ENCODE measurements around the gene RBM17. TPM values are rescaled to one million over a fixed set of nuclear protein-coding genes. Genes with fewer than 3 reads are reported as not detected.

The RBM17 gene
- total and polyA plus RNA-seq, 2 of the 13 experiments (the other 11 are each of a cell fraction or from before 2014, with no cell fraction given) = 30.7 to 77.5 TPM

GRCh38 chr10:6115411-6115810 lies 26.6 kb downstream of the RBM17 start:
- intact Hi-C loops (cut with micrococcal nuclease; ENCODE audit: unreplicated experiment) = no loop called here
- H3K79me2 ChIP-seq (ENCODE audit: insufficient read depth, low read length) = peaks cover 3% of the 10 kb centered on the region
- ChIA-PET POLR2A (no interaction called here), CTCF (ENCODE audit: low intra/inter-chr PET ratio, low total read pairs) (no interaction called here)
- no peak for FAIRE-seq
- no peaks in the 10 kb centered on the region for H3K9me3 ChIP-seq (ENCODE audit: low read length)
- no peak for DNase-seq (ENCODE audit: low spot score)
- H4K20me1 ChIP-seq (ENCODE audit: insufficient read depth, low read length) = no peaks in the 10 kb centered on the region
- H3K4me3 ChIP-seq (replicated peaks in 1 of 3; ENCODE audit: insufficient read depth in 1 of 3, low read depth in 2 of 3, low read length in 3 of 3) = no peak overlapping the region
- H3K9ac ChIP-seq (ENCODE audit: insufficient read depth, low read depth, low read length) = no peak overlapping the region
- H3K27me3 ChIP-seq (ENCODE audit: control insufficient read depth in 1 of 2, insufficient read depth in 2 of 2, low read length in 2 of 2) = no peaks in the 10 kb centered on the region
- no peak for ATAC-seq
- in situ Hi-C loops (cut with HindIII; ENCODE audit: extremely low pct_ligation_motif_present, low pct_unique_long_range_greater_than_20kb) = no loop called here
- no peak overlapping the region for H3K27ac ChIP-seq (ENCODE audit: extremely low read length, insufficient read depth, low read length)
- no peak overlapping the region for H3K4me2 ChIP-seq (ENCODE audit: low read depth, low read length)
- BruUV-seq (replicated peaks) = no TSS peak
- no peak overlapping the region for H2AFZ ChIP-seq (ENCODE audit: low read length)
- 97% methylated on average over 4 of the region's 4 CpGs for WGBS (ENCODE audit: low lambda C conversion rate)
- peaks cover 10% of the 10 kb centered on the region for H3K4me1 ChIP-seq (ENCODE audit: insufficient read depth, low read length)
- H3K36me3 ChIP-seq (replicated peaks in 1 of 2; ENCODE audit: control insufficient read depth in 1 of 2, insufficient read depth in 2 of 2, low read length in 2 of 2) = peaks cover 28 to 55% of the 10 kb centered on the region in 2 experiments
- TF ChIP-seq ZNF549 (CRISPR knock-in tag; IDR thresholded peaks at IDR 0.05) (no peak), SMAD3 (CRISPR knock-in tag; IDR thresholded peaks at IDR 0.05) (no peak), ATAD3A (CRISPR knock-in tag; IDR thresholded peaks at IDR 0.05) (no peak), ZSCAN9 (CRISPR knock-in tag; IDR thresholded peaks at IDR 0.05; ENCODE audit: borderline replicate concordance) (no peak), MEIS1 (CRISPR knock-in tag; IDR thresholded peaks at IDR 0.05; ENCODE audit: borderline replicate concordance) (no peak), KMT2B (CRISPR knock-in tag; IDR thresholded peaks at IDR 0.05) (no peak), ZC3H13 (CRISPR knock-in tag; IDR thresholded peaks at IDR 0.05) (no peak), KLF16 (CRISPR knock-in tag; IDR thresholded peaks at IDR 0.05) (no peak), ZXDC (CRISPR knock-in tag; IDR thresholded peaks at IDR 0.05) (no peak), ZHX1 (CRISPR knock-in tag; IDR thresholded peaks at IDR 0.05; ENCODE audit: low read depth) (no peak), TAF15 (IDR thresholded peaks at IDR 0.05; ENCODE audit: low read depth, low read length, poor library complexity, severe bottlenecking) (no peak), TP53 (CRISPR knock-in tag; conservative IDR thresholded peaks at IDR 0.05) (no peak), ZNF3 (CRISPR knock-in tag; IDR thresholded peaks at IDR 0.05) (no peak)
- TF ChIP-seq, protein P1, sequence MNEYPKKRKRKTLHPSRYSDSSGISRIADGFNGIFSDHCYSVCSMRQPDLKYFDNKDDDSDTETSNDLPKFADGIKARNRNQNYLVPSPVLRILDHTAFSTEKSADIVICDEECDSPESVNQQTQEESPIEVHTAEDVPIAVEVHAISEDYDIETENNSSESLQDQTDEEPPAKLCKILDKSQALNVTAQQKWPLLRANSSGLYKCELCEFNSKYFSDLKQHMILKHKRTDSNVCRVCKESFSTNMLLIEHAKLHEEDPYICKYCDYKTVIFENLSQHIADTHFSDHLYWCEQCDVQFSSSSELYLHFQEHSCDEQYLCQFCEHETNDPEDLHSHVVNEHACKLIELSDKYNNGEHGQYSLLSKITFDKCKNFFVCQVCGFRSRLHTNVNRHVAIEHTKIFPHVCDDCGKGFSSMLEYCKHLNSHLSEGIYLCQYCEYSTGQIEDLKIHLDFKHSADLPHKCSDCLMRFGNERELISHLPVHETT (CRISPR knock-in tag; conservative IDR thresholded peaks at IDR 0.05) = no peak
- TF ChIP-seq, protein P2, sequence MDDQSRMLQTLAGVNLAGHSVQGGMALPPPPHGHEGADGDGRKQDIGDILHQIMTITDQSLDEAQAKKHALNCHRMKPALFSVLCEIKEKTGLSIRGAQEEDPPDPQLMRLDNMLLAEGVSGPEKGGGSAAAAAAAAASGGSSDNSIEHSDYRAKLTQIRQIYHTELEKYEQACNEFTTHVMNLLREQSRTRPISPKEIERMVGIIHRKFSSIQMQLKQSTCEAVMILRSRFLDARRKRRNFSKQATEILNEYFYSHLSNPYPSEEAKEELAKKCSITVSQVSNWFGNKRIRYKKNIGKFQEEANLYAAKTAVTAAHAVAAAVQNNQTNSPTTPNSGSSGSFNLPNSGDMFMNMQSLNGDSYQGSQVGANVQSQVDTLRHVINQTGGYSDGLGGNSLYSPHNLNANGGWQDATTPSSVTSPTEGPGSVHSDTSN (CRISPR knock-in tag; IDR thresholded peaks at IDR 0.05; ENCODE audit: borderline replicate concordance) = no peak
- TF ChIP-seq, protein P3, sequence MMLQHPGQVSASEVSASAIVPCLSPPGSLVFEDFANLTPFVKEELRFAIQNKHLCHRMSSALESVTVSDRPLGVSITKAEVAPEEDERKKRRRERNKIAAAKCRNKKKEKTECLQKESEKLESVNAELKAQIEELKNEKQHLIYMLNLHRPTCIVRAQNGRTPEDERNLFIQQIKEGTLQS (CRISPR knock-in tag; IDR thresholded peaks at IDR 0.05) = no peak
- TF ChIP-seq, protein P4, sequence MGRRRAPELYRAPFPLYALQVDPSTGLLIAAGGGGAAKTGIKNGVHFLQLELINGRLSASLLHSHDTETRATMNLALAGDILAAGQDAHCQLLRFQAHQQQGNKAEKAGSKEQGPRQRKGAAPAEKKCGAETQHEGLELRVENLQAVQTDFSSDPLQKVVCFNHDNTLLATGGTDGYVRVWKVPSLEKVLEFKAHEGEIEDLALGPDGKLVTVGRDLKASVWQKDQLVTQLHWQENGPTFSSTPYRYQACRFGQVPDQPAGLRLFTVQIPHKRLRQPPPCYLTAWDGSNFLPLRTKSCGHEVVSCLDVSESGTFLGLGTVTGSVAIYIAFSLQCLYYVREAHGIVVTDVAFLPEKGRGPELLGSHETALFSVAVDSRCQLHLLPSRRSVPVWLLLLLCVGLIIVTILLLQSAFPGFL (CRISPR knock-in tag; IDR thresholded peaks at IDR 0.05) = no peak

Data from HepG2 (cell line).